Hypothalamus (tissue), 51 donors: ENCODE results near the gene PTPN1.

Experiments used
- DNase-seq, 51 donors: peaks; one replicate each; lab custom pipeline; 2025; lab: John Stamatoyannopoulos, UW

The PTPN1 gene

DNA sequence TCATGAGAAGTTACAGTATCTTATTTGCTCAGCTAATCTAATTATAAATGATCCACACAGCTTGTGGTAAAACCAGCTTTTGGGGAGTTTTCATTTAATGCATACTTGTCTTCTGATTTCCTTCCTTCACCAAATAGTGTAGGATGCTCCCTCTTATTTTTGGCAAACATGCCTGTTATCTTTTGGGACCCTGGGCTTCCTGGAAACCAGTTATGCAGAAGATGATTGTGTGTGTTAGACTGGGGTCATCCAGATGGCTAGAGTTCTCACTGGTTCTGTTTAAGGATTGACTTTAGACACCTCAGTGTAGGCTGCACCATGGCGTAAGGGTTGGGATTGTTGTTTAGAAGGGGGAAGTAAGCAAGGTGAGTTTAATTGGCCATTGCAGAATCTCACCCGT, 61.3 kb downstream of the PTPN1 start:
- no peak for DNase-seq

DNA sequence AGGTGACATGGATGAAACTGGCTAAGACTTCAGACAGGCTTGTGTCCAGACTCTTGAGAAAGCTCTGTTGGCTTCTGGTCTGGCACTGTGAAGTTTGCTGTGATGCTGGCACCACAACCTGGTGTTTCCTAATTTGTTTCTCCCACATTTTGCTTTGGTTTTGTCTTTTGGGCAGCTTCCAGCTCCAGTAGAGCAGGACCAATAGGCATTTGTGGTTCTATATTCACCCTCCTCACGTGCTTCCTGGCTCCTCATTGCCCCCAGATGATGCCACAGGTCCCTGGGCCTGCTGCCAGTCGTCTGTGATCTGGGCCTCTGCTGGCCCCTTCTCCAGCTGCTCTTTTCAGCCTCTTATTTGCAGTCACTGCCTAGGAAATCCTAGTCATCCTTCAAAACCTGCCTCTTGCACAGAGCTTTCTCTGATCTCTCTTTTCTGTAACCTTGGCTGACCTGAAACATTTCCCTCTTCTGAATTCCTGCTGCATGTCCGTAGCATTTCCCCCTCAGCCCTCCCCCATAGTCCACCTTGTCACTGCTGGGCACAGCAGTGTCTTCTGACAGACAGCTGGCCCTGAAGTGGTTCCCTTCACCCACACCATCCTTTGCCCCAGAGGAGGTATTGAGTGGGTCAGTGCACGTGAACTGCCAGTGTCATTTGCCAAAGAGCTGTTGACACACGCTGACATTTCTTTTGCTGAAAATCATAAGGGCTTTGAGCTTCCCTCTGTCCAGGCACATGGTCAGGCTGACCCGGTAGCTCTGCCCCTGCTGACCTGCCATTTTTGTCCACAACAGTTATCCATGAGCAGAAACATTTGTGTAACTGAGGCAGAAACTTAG, 63.0 kb downstream of the PTPN1 start:
- peak in 34 of 51 donors; percentile 14 to 76 (median 40) for DNase-seq

DNA sequence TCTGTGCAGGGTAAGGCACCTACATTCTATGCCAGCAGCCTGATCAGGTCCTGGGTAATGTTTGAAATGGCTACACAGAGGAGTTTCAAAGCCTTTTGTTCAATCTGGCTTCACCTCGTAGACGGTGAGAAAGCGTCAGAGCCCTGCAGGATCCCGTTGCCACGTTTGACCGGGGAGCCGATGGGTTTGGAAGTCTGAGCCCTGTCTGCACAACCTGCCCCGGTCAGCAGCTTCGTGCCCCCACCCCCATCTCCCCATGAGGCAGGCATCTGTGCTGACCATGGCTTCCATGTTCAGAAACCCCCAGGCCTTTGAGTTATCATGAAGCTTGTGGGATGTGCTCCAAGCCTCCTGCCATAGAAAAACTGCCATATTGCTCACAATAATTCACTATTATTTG, 63.9 kb downstream of the PTPN1 start:
- DNase-seq, result no peak

DNA sequence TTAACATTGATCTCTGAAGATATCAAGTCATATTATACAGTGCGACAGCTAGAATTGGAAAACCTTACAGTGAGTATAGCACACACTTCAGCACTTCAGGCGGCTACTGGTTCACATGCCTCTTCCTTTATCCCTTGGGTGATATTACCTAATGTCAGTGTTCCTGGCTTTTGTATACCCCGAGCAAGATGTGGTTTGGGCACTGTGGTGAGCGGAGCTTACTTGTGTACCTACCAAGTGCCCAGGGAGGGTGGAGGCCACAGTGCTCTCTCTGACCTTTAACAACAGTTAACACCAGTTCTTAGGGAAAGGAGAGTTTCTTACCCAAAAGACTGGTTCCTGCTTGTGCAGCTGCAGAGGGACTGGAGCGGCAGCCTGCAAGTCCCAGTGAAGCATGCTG, 64.4 kb downstream of the PTPN1 start:
- DNase-seq, result no peak

DNA sequence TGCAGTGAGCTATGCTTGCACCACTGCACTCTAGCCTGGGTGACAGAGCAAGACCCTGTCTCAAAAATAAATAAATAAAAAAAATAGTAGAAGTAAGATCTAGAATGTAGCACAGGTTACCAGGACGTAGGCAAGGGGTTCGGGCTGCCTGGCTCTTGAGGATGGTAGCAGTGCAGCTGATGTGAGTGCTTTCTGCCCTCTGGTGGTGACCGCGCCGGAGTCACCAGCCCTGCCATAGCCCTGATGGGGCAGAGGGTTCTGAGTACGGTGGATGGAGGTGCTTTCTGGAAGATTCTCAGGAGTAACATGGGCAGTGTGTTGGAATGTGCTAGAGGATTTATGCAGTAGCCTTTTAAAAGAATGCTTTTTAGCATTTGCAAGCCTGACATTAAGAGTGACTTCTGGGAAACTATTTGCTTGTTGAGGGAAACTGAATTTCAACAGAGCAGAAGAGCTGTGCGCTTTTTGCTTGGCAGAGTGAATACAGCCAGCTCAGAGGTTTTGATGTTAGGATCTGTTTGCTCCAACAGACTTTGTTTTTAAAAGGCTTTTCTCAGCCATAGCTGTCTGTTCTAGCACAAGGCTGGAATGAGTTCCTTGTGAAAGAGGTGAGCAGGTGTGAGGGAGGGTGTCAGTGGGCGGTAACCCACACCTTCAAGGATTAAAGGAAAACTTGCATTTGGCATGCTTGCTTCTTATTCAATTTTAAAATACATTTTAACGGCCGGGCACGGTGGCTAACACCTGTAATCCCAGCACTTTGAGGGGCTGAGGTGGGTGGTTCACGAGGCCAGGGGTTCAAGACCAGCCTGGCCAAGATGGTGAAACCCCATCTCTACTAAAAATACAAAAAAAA, 65.9 kb downstream of the PTPN1 start:
- DNase-seq, result peak in 32 of 51 donors; percentile 10 to 69 (median 44)

DNA sequence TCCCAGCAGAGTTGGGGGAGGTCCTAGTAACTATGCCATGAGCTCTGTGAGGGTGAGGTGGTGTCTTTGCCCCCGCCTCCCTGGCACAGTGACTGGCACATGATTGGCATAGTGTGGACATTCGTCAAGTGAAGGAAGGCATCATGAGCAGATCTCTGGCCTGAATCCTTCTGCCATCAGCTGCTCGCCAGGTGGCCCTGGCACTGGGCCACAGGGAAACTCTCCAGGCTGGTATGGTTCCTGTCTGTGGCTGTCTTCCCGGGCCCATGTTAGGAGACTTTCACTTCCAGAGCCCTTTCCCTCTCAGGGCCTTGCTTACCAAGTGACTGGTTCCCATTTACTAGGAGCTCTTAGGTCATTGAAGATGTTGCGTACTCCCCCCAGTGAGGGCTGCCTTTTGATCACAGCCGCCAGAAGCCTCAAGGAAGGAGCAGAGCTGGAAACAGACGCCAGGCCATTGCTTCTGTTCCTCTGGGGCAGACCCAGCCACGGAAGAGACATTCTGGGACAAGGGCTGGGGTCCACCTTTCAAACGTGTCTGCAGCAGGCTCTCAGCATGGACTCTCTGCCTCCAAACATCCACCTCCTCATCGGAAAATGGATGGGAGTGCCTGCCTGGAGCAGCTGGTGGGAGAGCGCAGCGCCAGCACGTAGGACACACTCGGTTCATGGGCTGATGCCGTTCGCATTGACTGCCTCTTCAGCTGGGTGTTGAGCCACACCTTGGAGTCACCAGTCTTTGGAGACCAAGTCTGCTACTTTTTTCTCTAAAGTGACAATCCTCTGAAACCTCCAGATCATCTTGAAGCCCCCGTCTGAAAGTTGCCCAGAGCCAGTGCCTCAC, 67.2 kb downstream of the PTPN1 start:
- peak in 2 of 51 donors; percentile 16 to 38 for DNase-seq

DNA sequence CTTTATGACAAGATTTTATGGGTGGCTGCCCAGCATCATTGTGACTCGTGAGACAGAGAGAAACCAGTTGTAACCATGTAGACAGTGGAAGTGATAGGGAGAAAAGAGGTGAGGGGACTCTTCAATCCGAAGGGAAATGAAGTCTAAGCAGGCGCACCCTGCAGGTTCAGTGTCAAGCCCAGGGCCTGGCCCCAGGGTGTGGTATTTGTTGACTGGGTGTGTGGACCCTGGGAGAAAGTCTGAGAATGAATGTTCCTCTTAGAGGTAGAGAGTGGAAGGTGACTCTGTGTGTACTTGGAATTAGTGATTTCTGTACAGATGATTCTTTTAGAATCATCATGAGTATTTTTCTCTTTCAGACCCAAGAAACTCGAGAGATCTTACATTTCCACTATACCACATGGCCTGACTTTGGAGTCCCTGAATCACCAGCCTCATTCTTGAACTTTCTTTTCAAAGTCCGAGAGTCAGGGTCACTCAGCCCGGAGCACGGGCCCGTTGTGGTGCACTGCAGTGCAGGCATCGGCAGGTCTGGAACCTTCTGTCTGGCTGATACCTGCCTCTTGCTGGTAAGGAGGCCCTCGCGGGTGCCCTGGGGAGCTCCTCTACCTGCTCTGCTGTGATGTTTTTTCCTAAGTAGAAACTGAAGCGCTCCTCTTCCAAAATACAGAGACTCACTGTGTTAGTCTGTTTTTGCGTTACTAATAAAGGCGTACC, 68.0 kb downstream of the PTPN1 start:
- DNase-seq, result no peak

DNA sequence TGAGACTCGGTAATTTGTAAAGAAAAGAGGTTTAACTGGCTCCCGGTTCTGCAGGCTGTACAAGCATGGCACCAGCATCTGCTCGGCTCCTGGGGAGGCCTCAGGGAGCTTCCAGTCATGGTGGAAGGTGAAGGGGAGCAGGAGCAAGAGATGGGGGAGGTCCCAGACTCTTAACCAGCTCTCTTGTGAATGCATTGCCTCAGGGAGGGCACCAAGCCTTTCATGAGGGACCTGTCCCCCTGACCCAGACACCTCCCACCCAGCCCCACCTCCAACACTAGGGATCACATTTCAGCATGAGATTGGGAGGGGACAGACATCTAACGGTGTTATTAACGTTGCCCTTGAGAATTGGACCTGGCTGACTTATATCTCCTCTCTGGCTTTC, 68.6 kb downstream of the PTPN1 start:
- no peak for DNase-seq

DNA sequence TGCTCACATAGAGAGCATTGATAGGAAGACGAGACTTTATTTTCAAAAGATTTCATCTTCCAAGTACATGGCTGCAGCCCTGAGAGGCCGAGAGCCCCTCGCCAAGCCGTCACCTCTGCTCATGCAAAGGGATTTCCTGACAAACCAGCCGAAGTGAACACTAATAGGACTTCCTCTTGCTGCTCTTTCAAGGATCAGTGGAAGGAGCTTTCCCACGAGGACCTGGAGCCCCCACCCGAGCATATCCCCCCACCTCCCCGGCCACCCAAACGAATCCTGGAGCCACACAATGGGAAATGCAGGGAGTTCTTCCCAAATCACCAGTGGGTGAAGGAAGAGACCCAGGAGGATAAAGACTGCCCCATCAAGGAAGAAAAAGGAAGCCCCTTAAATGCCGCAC, 69.3 kb downstream of the PTPN1 start:
- no peak for DNase-seq

DNA sequence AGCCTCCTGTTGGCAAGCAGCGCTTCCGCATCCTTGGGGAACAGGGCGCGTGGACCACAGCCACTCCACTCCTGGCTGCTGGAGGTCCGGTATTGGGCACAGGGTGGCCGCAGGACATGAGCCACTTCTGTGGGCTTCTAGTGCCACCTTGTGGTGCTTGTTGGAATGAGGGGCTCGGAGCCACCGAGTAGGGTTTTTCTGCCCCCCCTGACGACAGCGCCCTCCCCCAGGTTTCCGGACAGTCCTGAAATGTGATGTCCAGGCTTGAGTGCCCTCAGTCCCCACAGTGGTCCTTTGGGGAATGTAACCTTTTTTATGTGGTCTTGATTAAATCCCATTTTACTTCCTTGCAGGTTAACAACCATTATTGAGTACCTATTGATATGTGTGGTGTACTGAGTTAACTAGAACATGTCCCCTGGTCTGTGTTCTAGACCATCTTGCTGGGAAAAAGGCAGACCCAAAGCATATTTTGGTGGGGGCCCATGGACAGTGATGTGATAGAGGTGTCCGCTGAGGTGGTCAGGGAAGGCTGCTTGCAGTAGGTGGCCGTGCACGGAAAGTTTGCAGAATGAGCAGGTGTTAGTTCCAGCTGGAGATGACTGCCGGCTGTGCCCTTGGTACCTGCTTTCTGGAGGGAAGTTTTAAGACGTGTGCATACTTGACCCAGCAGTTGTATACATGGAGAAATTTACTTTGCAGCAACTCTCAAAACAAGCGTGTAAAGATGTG, 70.0 kb downstream of the PTPN1 start:
- DNase-seq, result peak in 36 of 51 donors; percentile 2 to 70 (median 28)

DNA sequence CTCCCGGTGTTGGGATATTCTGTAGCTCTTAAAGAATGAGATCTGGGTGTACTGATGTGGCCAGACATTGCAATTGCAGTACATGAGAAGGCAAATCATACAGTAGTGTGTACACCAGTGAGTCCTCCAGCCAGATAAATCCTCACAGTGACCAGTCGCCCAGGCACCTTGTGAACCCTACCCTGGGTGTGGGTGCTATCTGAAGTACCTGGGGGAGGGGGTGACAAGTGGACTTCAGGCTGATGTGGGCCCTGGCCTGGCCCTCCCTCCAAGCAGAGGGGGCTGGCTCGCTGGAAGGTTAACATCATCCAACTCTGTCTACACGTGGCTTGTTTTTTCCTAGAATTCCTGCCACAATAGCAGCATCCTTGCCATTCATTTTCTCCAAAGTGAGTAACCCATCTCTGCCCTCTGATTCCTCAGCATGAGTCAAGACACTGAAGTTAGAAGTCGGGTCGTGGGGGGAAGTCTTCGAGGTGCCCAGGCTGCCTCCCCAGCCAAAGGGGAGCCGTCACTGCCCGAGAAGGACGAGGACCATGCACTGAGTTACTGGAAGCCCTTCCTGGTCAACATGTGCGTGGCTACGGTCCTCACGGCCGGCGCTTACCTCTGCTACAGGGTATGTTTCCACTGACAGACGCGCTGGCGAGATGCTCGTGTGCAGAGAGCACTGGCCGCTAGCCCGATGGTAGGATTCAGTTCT, 70.8 kb downstream of the PTPN1 start:
- no peak for DNase-seq

DNA sequence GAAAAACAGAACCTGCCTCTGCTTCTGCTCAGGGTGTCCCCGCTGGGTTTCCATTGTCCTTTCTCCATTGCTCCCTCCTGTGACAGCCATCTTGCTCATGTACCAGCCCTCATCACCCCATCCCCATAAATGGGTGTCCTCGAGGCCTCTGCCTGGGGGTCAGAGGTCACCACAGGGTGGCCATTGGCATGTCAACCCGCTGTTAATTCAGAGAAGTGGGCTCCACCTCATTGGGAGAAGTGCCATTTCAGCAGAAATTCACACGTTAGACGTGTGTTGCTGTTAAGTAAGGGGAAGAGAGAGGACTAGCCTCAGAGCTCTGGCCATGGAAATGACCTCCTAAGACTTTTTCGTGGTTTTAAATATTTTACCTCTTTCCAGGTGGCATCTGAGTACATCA, 71.9 kb downstream of the PTPN1 start:
- DNase-seq, result no peak

DNA sequence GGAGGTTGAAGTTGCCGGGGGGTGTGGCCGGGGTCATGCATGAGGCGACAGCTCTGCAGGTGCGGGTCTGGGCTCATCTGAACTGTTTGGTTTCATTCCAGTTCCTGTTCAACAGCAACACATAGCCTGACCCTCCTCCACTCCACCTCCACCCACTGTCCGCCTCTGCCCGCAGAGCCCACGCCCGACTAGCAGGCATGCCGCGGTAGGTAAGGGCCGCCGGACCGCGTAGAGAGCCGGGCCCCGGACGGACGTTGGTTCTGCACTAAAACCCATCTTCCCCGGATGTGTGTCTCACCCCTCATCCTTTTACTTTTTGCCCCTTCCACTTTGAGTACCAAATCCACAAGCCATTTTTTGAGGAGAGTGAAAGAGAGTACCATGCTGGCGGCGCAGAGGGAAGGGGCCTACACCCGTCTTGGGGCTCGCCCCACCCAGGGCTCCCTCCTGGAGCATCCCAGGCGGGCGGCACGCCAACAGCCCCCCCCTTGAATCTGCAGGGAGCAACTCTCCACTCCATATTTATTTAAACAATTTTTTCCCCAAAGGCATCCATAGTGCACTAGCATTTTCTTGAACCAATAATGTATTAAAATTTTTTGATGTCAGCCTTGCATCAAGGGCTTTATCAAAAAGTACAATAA, 72.5 kb downstream of the PTPN1 start:
- no peak for DNase-seq

DNA sequence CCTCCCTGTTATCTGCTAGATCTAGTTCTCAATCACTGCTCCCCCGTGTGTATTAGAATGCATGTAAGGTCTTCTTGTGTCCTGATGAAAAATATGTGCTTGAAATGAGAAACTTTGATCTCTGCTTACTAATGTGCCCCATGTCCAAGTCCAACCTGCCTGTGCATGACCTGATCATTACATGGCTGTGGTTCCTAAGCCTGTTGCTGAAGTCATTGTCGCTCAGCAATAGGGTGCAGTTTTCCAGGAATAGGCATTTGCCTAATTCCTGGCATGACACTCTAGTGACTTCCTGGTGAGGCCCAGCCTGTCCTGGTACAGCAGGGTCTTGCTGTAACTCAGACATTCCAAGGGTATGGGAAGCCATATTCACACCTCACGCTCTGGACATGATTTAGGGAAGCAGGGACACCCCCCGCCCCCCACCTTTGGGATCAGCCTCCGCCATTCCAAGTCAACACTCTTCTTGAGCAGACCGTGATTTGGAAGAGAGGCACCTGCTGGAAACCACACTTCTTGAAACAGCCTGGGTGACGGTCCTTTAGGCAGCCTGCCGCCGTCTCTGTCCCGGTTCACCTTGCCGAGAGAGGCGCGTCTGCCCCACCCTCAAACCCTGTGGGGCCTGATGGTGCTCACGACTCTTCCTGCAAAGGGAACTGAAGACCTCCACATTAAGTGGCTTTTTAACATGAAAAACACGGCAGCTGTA, 73.4 kb downstream of the PTPN1 start:
- DNase-seq, result no peak

DNA sequence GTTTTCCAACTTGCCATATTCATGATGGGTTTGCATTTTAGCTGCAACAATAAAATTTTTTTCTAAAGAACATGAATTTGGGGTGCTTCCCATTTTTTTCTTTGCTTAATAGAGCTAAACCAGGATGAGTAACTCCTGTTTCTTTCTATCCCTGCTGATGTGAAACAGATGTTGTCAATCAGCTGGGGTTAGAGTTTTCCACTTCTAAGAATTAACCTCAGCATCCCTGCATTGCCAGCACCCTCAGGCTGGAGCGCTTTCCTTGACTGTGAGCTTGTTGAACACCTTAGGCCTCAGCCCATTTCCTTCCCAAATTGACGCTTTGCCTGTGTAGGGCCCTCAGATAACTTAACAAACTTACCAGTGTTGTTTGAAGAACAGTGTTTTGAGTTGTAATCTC, 74.5 kb downstream of the PTPN1 start:
- DNase-seq, result no peak

DNA sequence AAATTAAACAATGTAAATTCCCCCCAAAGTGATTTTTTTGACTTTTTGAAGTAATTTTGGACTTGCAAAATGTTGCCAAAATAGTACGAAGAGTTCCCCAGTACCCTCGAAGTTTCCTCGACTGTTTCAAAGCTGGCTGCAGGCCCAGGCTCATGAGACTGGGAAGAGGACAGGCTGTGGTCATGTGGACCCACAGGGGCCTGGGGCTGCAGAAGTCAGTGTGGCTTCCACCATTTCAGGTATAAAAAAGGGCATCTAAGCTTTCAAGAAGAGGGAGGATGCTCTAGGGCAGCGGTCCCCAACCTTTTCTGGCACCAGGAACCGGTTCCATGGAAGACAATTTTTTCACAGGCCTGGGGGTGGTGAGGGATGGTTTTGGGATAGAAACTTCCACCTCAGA, 75.0 kb downstream of the PTPN1 start:
- DNase-seq, result no peak

DNA sequence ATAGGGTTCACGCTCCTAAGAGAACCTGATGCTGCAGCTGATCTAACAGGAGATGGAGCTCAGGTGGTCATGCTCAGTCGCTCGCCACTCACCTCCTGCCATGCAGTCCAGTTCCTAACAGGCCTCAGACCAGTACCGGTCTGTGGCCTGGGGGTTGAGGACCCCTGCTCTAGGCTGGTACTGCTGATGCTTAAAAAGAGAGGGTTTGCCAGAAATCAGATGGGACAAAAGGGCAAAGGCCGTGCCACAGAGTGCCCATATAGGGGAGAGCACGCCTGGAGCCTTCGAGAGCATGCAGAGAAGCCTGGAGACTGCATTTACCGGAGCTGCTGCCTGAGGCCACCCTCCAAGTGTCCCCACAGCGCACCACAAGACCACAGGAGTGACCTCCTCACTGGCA, 75.5 kb downstream of the PTPN1 start:
- no peak for DNase-seq
